ENCODE measurements around the gene THAP7. TPM values are rescaled to one million over a fixed set of nuclear protein-coding genes. Genes with fewer than 3 reads are reported as not detected.

Gene THAP7
- total and polyA plus RNA-seq, 2 of the 13 experiments (the other 11 are each of a cell fraction or from before 2014, with no cell fraction given): 13.0 to 25.5 TPM

DNA sequence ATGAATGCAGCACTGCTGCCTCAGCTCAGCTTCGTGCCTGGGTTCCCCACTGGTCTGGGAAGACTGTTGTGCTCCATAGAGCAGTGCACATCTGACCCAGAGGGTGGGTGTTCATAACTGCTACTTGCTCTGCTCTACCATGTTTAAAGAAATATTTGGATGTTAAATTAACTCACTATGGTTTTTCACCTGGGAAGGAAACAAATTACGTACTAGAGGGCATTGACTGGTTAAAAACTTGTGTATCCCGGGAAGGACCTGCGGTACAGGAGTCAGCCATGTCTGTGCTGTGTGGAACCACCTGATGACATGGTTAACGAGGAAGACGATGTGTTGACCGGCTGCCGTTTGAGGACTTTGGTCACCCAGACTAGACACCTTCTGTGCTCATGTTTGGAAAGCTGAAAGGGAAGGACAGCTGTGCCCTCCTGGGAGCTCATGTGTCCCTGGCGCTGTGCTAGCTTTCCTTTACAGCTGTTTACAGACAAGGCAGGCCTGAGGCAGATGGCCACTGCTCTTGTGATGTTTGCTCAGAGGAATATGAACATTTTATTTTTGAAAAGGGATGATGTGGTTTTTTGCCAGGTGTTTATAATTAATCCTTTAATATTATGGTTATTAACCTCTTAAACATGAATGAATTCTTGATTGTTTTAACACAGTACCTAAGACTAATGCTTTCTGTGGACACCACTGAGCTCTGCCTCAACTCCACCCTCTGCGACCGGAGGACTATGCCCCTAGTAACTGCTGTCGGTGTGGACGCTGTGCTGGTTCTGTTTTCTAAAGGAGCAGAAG lies 49.2 kb downstream of the THAP7 start (continued):
- TF ChIP-seq RARA (CRISPR knock-in tag; IDR thresholded peaks at IDR 0.05) (peak; percentile 80), SMARCE1 (IDR thresholded peaks at IDR 0.05; ENCODE audit: borderline replicate concordance) (no peak), STAT5B (CRISPR knock-in tag; IDR thresholded peaks at IDR 0.05) (no peak), TP53 (CRISPR knock-in tag; conservative IDR thresholded peaks at IDR 0.05) (no peak), ELF1 (CRISPR knock-in tag; IDR thresholded peaks at IDR 0.05) (peak; percentile 39; the same call in 1 of the 2 replicates), ATF1 (CRISPR knock-in tag; IDR thresholded peaks at IDR 0.05) (no peak), AHR (CRISPR knock-in tag; IDR thresholded peaks at IDR 0.05) (no peak), ZNF557 (CRISPR knock-in tag; IDR thresholded peaks at IDR 0.05) (no peak), HNF4A (CRISPR knock-in tag; IDR thresholded peaks at IDR 0.05) (peak; percentile 90), ARNT (IDR thresholded peaks at IDR 0.05) (no peak), ZFY (CRISPR knock-in tag; IDR thresholded peaks at IDR 0.05) (no peak), RXRA (CRISPR knock-in tag; IDR thresholded peaks at IDR 0.05) (peak; percentile 49; the same call in 1 of the 2 replicates), ZNF260 (CRISPR knock-in tag; IDR thresholded peaks at IDR 0.05; ENCODE audit: borderline replicate concordance, low read depth) (no peak), MTA3 (CRISPR knock-in tag; IDR thresholded peaks at IDR 0.05) (no peak), ZMYM4 (CRISPR knock-in tag; IDR thresholded peaks at IDR 0.05) (peak; percentile 65), RFX5 (IDR thresholded peaks at IDR 0.05; ENCODE audit: low read depth, low read length) (no peak), SALL1 (CRISPR knock-in tag; IDR thresholded peaks at IDR 0.05) (peak; percentile 88)
- TF ChIP-seq, protein P1, sequence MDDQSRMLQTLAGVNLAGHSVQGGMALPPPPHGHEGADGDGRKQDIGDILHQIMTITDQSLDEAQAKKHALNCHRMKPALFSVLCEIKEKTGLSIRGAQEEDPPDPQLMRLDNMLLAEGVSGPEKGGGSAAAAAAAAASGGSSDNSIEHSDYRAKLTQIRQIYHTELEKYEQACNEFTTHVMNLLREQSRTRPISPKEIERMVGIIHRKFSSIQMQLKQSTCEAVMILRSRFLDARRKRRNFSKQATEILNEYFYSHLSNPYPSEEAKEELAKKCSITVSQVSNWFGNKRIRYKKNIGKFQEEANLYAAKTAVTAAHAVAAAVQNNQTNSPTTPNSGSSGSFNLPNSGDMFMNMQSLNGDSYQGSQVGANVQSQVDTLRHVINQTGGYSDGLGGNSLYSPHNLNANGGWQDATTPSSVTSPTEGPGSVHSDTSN (CRISPR knock-in tag; IDR thresholded peaks at IDR 0.05; ENCODE audit: borderline replicate concordance): no peak
- TF ChIP-seq, protein P2, sequence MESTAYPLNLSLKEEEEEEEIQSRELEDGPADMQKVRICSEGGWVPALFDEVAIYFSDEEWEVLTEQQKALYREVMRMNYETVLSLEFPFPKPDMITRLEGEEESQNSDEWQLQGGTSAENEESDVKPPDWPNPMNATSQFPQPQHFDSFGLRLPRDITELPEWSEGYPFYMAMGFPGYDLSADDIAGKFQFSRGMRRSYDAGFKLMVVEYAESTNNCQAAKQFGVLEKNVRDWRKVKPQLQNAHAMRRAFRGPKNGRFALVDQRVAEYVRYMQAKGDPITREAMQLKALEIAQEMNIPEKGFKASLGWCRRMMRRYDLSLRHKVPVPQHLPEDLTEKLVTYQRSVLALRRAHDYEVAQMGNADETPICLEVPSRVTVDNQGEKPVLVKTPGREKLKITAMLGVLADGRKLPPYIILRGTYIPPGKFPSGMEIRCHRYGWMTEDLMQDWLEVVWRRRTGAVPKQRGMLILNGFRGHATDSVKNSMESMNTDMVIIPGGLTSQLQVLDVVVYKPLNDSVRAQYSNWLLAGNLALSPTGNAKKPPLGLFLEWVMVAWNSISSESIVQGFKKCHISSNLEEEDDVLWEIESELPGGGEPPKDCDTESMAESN (CRISPR knock-in tag; conservative IDR thresholded peaks at IDR 0.05): no peak
- TF ChIP-seq, protein P3, sequence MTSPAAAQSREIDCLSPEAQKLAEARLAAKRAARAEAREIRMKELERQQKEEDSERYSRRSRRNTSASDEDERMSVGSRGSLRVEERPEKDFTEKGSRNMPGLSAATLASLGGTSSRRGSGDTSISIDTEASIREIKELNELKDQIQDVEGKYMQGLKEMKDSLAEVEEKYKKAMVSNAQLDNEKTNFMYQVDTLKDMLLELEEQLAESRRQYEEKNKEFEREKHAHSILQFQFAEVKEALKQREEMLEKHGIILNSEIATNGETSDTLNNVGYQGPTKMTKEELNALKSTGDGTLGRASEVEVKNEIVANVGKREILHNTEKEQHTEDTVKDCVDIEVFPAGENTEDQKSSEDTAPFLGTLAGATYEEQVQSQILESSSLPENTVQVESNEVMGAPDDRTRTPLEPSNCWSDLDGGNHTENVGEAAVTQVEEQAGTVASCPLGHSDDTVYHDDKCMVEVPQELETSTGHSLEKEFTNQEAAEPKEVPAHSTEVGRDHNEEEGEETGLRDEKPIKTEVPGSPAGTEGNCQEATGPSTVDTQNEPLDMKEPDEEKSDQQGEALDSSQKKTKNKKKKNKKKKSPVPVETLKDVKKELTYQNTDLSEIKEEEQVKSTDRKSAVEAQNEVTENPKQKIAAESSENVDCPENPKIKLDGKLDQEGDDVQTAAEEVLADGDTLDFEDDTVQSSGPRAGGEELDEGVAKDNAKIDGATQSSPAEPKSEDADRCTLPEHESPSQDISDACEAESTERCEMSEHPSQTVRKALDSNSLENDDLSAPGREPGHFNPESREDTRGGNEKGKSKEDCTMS (CRISPR knock-in tag; conservative IDR thresholded peaks at IDR 0.05): no peak
- TF ChIP-seq, protein P4, sequence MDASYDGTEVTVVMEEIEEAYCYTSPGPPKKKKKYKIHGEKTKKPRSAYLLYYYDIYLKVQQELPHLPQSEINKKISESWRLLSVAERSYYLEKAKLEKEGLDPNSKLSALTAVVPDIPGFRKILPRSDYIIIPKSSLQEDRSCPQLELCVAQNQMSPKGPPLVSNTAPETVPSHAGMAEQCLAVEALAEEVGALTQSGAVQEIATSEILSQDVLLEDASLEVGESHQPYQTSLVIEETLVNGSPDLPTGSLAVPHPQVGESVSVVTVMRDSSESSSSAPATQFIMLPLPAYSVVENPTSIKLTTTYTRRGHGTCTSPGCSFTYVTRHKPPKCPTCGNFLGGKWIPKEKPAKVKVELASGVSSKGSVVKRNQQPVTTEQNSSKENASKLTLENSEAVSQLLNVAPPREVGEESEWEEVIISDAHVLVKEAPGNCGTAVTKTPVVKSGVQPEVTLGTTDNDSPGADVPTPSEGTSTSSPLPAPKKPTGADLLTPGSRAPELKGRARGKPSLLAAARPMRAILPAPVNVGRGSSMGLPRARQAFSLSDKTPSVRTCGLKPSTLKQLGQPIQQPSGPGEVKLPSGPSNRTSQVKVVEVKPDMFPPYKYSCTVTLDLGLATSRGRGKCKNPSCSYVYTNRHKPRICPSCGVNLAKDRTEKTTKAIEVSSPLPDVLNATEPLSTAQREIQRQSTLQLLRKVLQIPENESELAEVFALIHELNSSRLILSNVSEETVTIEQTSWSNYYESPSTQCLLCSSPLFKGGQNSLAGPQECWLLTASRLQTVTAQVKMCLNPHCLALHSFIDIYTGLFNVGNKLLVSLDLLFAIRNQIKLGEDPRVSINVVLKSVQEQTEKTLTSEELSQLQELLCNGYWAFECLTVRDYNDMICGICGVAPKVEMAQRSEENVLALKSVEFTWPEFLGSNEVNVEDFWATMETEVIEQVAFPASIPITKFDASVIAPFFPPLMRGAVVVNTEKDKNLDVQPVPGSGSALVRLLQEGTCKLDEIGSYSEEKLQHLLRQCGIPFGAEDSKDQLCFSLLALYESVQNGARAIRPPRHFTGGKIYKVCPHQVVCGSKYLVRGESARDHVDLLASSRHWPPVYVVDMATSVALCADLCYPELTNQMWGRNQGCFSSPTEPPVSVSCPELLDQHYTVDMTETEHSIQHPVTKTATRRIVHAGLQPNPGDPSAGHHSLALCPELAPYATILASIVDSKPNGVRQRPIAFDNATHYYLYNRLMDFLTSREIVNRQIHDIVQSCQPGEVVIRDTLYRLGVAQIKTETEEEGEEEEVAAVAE (CRISPR knock-in tag; IDR thresholded peaks at IDR 0.05; ENCODE audit: borderline replicate concordance): no peak
